Psoas muscle (tissue), 8 donors: ENCODE results near the gene RIC1. TPM values are rescaled to one million over a fixed set of nuclear protein-coding genes. Genes with fewer than 3 reads are reported as not detected.
"Not testable (repeated sequence)": the region's sequence is repeated elsewhere in the genome, so short reads cannot be mapped to it uniquely, and the experiment has no call there.

Experiments
- ATAC-seq, 4 donors: fragments of 200-7000 bp; cut with Tn5 transposase; one replicate each; pipeline ENCODE4 v1.9.1; 2020; ENCODE audit warnings: moderate library complexity in 3 of 4, mild to moderate bottlenecking in 2 of 4
- DNase-seq, 2 donors: peaks; one replicate each; pipeline ENCODE4 v3.0.0-alpha.2; 2020
- H3K27ac ChIP-seq: fragments of 200-600 bp; one replicate; pipeline ENCODE4 v1.8.0; 2022
- H3K27me3 ChIP-seq, 3 donors: fragments of 200-600 bp in 1 of 3; one replicate each; pipeline versions ENCODE4 v1.6.1 to v1.8.0; 2013 to 2022; ENCODE audit warnings: low read length in 2 of 3, mild to moderate bottlenecking in 2 of 3, moderate library complexity in 1 of 3; ENCODE audit not compliant: insufficient read depth in 3 of 3
- H3K36me3 ChIP-seq, 2 donors: fragments of 200-600 bp in 1 of 2; one replicate each; pipeline versions ENCODE4 v1.6.1 to v1.8.0; 2013 to 2022; ENCODE audit warnings: low read depth in 1 of 2, mild to moderate bottlenecking in 1 of 2, moderate library complexity in 1 of 2; ENCODE audit not compliant: insufficient read depth in 1 of 2
- H3K4me1 ChIP-seq: fragments of 200-600 bp; one replicate; pipeline ENCODE4 v1.8.0; 2022
- H3K4me3 ChIP-seq: fragments of 200-600 bp; one replicate; pipeline ENCODE4 v1.8.0; 2022; ENCODE audit warnings: mild to moderate bottlenecking
- H3K9me3 ChIP-seq: fragments of 200-600 bp; one replicate; pipeline ENCODE4 v1.8.0; 2022
- WGBS, 3 donors: extraction: QIAGEN DNeasy Blood & Tissue Kit; methylation state at CpG; one replicate each; pipeline versions ENCODE4 v1.1.6 to v1.1.7; 2013; 5-methylcytosine and 5-hydroxymethylcytosine counted together
- intact Hi-C, 2 donors: fragments of 100-400 bp; cut with DNase I; formaldehyde crosslinking; loops; one replicate each; pipeline versions ENCODE4 v1.11.0 to v1.14.2; 2022
- polyA plus RNA-seq, 3 donors: library from polyadenylated mRNA; stranded (reverse); fragments of 200-250 nt; gene quantifications; one replicate each; pipeline ENCODE4 v1.2.3, GENCODE V29; 2013
- total RNA-seq, 4 donors: library from RNA; stranded (reverse); fragmentation: NEBNext Ultra II Directional in 2 of 4; extraction: Animal tissue kit (Norgen Biotek cat#: 25700) in 2 of 4; gene quantifications; one replicate each; pipeline versions ENCODE4 v1.2.1 to v1.2.4, GENCODE V29; 2021 to 2023
- TF ChIP-seq, protein P1 (sequence below): fragments of 200-600 bp; IDR thresholded peaks from one replicate; pipeline ENCODE4 v1.8.0; 2022; ENCODE audit warnings: antibody characterized with exemption
- donor health status: healthy with polysubstance abuse.
- donor health status: DM: no; HTN: no; CAD: no; lungs with moderate emphysema.
- donor health status: Bipolar disorder and iron deficiency.
- donor health status: healthy.
- donor health status: DM: yes; HTN: yes; CAD: no.
- donor health status: DM: no; HTN: no; CAD: no.
- donor health status: DM: no; HTN: no; CAD: no.
- donor health status: DM: yes; HTN: yes; CAD: no.

RIC1 gene
- total and polyA plus RNA-seq, 7 donors: 6.8 to 28.6 (median 10.9) TPM

GRCh38 chr9:5626727-5627634 is 1.9 kb upstream of the RIC1 start:
- Histone ChIP-seq H3K27ac (peak overlapping the region; percentile 96), H3K27me3 (no peaks in the 10 kb centered on the region), H3K4me1 (peaks cover 34% of the 10 kb centered on the region), H3K36me3 (peaks cover 0 to 4% of the 10 kb centered on the region in 2 donors), H3K4me3 (peak overlapping the region; percentile 95), H3K9me3 (no peaks in the 10 kb centered on the region)
- ATAC-seq (peak; percentile 43 to 71 (median 63)), DNase-seq (peak; percentile 51 to 73)
- 33 to 39% (median 36%) methylated on average over 5 of the region's 5 CpGs for WGBS, 3 donors
- intact Hi-C loops: loop anchor here in 1 of 2 donors (10.0 kb wide), 2 partner anchors 388 to 962 kb away; partner anchors contain the start of genes PLPP6, RANBP6 and SPATA6L
- TF ChIP-seq, protein P1, sequence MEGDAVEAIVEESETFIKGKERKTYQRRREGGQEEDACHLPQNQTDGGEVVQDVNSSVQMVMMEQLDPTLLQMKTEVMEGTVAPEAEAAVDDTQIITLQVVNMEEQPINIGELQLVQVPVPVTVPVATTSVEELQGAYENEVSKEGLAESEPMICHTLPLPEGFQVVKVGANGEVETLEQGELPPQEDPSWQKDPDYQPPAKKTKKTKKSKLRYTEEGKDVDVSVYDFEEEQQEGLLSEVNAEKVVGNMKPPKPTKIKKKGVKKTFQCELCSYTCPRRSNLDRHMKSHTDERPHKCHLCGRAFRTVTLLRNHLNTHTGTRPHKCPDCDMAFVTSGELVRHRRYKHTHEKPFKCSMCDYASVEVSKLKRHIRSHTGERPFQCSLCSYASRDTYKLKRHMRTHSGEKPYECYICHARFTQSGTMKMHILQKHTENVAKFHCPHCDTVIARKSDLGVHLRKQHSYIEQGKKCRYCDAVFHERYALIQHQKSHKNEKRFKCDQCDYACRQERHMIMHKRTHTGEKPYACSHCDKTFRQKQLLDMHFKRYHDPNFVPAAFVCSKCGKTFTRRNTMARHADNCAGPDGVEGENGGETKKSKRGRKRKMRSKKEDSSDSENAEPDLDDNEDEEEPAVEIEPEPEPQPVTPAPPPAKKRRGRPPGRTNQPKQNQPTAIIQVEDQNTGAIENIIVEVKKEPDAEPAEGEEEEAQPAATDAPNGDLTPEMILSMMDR: no peak

DNA sequence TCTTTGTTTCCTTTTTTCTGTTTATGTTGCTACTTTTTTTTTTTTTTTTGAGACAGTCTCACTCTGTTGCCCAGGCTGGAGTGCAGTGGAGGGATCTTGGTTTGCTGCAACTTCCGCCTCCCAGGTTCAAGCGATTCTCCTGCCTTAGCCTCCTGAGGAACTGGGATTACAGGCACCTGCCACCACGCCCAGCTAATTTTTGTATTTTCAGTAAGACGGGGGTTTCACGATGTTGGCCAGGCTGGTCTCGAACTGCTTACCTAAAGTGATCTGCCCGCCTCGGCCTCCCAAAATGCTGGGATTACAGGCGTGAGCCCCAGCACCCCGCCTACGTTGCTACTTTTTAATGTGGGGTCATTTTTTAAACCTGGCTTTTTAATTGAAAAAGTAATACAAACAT is 1.2 kb upstream of the RIC1 start:
- Histone ChIP-seq H3K4me1 (peaks cover 36% of the 10 kb centered on the region), H3K27ac (peak overlapping the region; percentile 96), H3K4me3 (peak overlapping the region; percentile 95)
- 24 to 42% (median 24%) methylated on average over 11 of the region's 11 CpGs for WGBS, 3 donors
- H3K36me3 ChIP-seq, H3K9me3 ChIP-seq, DNase-seq, H3K27me3 ChIP-seq: not testable (repeated sequence)
- intact Hi-C loops: loop anchor here in 1 of 2 donors (10.0 kb wide), 2 partner anchors 387 to 963 kb away; partner anchors contain the start of genes PLPP6, RANBP6 and SPATA6L
- ATAC-seq: peak in 1 of 4 donors; percentile 3

DNA sequence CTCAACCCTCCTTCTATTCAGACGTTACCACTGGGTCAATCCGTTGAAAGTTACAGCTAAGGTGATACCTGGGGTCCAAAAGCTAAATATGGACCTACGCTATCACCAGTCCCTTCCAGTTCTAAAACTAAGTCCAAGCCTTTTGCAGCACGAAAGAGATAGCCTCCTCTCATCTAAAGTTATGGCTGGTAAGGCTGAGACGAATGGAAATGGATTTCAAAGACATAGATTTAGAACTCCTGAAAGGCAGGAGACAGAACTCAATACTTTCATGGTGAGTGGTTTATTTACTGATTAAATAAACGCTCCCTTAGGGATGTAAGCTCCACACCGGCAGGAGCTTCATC is 751 bp upstream of the RIC1 start:
- peaks cover 0 to 4% of the 10 kb centered on the region in 2 donors for H3K36me3 ChIP-seq
- H3K4me3 ChIP-seq: peak overlapping the region; percentile 95
- ATAC-seq (peak in 1 of 4 donors; percentile 11), DNase-seq (no peak)
- TF ChIP-seq, protein P1: no peak
- H3K9me3 ChIP-seq: no peaks in the 10 kb centered on the region
- intact Hi-C loops: loop anchor here in 1 of 2 donors (10.0 kb wide), 2 partner anchors 387 to 963 kb away; partner anchors contain the start of genes PLPP6, RANBP6 and SPATA6L
- WGBS, 3 donors: 1 to 3% (median 2%) methylated on average over 7 of the region's 7 CpGs
- H3K27me3 ChIP-seq: no peaks in the 10 kb centered on the region
- peaks cover 41% of the 10 kb centered on the region for H3K4me1 ChIP-seq
- peak overlapping the region; percentile 96 for H3K27ac ChIP-seq

DNA sequence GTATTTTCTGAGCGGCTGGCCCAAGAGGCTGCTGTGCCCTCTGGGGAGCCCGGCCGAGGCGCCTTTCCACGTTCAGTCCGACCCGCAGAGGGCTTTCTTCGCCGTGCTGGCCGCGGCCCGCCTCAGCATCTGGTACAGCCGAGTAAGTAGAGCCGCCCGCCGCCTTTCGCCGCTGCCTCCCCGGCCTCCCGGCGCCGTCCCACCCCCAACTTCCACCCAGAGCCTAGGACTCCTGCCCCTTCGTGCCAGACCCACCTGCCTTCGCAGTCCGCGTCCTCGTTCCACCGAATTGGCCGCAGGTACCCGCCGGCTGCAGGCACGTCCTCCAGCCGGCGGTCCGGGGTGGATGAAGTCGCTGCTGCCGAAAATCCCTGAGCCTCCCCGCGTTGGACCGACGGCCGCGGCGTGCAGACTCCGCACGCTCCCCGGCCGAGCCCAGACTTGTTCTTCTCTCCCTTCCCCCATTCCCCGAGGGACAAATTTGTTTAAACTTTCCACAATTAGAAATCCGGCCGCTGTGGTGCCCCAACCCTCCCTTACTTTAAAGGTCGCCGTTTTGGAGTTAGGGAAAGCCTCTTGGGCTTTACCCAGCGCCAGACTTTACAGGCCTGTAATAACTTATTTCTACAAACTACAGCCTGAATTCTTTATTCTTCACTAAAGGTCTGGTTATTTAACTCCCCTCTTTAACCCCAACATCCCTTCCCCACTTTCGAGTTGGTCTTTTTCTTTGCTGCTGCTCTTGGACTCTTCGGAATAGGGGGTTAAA is 589 bp downstream of the RIC1 start:
- peak; percentile 60 to 78 for DNase-seq
- peaks cover 0 to under 1% of the 10 kb centered on the region in 2 donors for H3K36me3 ChIP-seq
- peak; percentile 5 to 32 (median 12) for ATAC-seq
- peak overlapping the region; percentile 95 for H3K4me3 ChIP-seq
- intact Hi-C loops: loop anchor here in 1 of 2 donors (10.0 kb wide), 4 partner anchors 105 to 965 kb away; partner anchors contain the start of genes PLPP6, RANBP6 and SPATA6L
- TF ChIP-seq, protein P1: no peak
- peaks cover 50% of the 10 kb centered on the region for H3K4me1 ChIP-seq
- no peaks in the 10 kb centered on the region for H3K9me3 ChIP-seq
- WGBS, 3 donors: 0 to 1% (median 1%) methylated on average over 50 to 56 of the region's 56 CpGs
- H3K27ac ChIP-seq: peak overlapping the region; percentile 96
- H3K27me3 ChIP-seq: no peaks in the 10 kb centered on the region
